HCT116 (cell line): ENCODE results near the gene TSPAN33. TPM values are rescaled to one million over a fixed set of nuclear protein-coding genes. Genes with fewer than 3 reads are reported as not detected.

Source experiments
- ATAC-seq: fragments of 200-7000 bp; cut with Tn5 transposase; 2 replicates; pipeline ENCODE4 v1.9.1; 2020; ENCODE audit warnings: mild to moderate bottlenecking, moderate library complexity
- BruUV-seq: library from RNA; stranded (reverse); fragments of 400-500 nt; replicated peaks from 2 replicates; lab custom pipeline; 2021; lab: Mats Ljungman, UMichigan
- CTCF ChIA-PET: fragments of 300-600 bp; sonication (Branson Sonifier 250); formaldehyde crosslinking; loops from one replicate; lab custom pipeline; 2021; ENCODE audit warnings: antibody characterized with exemption; lab: Charles Lee
- POLR2A ChIA-PET: fragments of 300-600, 350-600 bp; sonication (Branson Sonifier 250); formaldehyde crosslinking; loops from one replicate; lab custom pipeline; 2021; ENCODE audit warnings: antibody characterized with exemption; lab: Charles Lee
- RAD21 ChIA-PET, 2 experiments: fragments of 300-600 bp; sonication (Branson Sonifier 250); formaldehyde crosslinking; loops; one replicate each; lab custom pipeline; 2023; ENCODE audit warnings: low total read pairs in 2 of 2; ENCODE audit not compliant: uncharacterized antibody in 2 of 2, unreplicated experiment in 2 of 2, low non-redundant PET in 1 of 2; lab: Charles Lee
- DNase-seq: peaks from one replicate; pipeline ENCODE4 v3.0.0-alpha.2; 2010; ENCODE audit warnings: low read depth, low spot score
- H2AFZ ChIP-seq: fragments of 200-600 bp; shearing (Covaris generic), sonication (generic); 2 replicates; pipeline ENCODE4 v1.6.1; 2017; ENCODE audit warnings: low read depth, mixed run types, mixed read lengths, antibody characterized with exemption, low read length; ENCODE audit not compliant: poor library complexity, severe bottlenecking
- H3K27ac ChIP-seq: 2 replicates; pipeline ENCODE4 v1.5.1; 2012; ENCODE audit warnings: low read depth, low read length
- H3K27me3 ChIP-seq: fragments of 200-600 bp; sonication (generic); 2 replicates; pipeline ENCODE4 v1.6.1; 2016; ENCODE audit warnings: mixed run types, low read length, mixed read lengths; ENCODE audit not compliant: insufficient read depth
- H3K36me3 ChIP-seq, 2 experiments: fragments of 200-500 bp in 1 of 2; fragments of 200-600 bp in 1 of 2; sonication (Bioruptor generic) in 1 of 2; sonication (generic) in 1 of 2; 2 replicates each; pipeline versions ENCODE4 v1.5.1 to v1.6.1; 2014 to 2016; ENCODE audit warnings: low read length in 2 of 2, inconsistent platforms in 1 of 2, mixed read lengths in 1 of 2, mixed run types in 1 of 2; ENCODE audit not compliant: insufficient read depth in 2 of 2, control insufficient read depth in 1 of 2
- H3K4me1 ChIP-seq, 2 experiments: fragments of 200-600 bp in 1 of 2; sonication (generic) in 1 of 2; 2 replicates each; pipeline versions ENCODE4 v1.5.1 to v1.6.1; 2012 to 2017; ENCODE audit warnings: low read length in 2 of 2, inconsistent platforms in 1 of 2, mild to moderate bottlenecking in 1 of 2, mixed read lengths in 1 of 2, mixed run types in 1 of 2, moderate library complexity in 1 of 2; ENCODE audit not compliant: insufficient read depth in 2 of 2, control insufficient read depth in 1 of 2
- H3K4me2 ChIP-seq: fragments of 200-600 bp; sonication (generic); 2 replicates; pipeline ENCODE4 v1.6.1; 2017; ENCODE audit warnings: mixed run types, low read length, mixed read lengths
- H3K4me3 ChIP-seq, 2 experiments: fragments of 200-600 bp in 1 of 2; sonication (generic) in 1 of 2; replicated peaks in 1 of 2; 2 replicates each; pipeline ENCODE4 v1.5.1; 2011 to 2016; ENCODE audit warnings: low read length in 2 of 2, control low read depth in 1 of 2, low read depth in 1 of 2, mild to moderate bottlenecking in 1 of 2, mixed read lengths in 1 of 2, mixed run types in 1 of 2
- H3K79me2 ChIP-seq: fragments of 200-600 bp; sonication (generic); 2 replicates; pipeline ENCODE4 v1.6.1; 2017; ENCODE audit warnings: mild to moderate bottlenecking, mixed run types, low read length, moderate library complexity, mixed read lengths; ENCODE audit not compliant: insufficient read depth
- H3K9ac ChIP-seq: fragments of 200-600 bp; sonication (generic); 2 replicates; pipeline ENCODE4 v1.6.1; 2016; ENCODE audit warnings: low read length, mixed read lengths
- H3K9me2 ChIP-seq: fragments of 200-600 bp; sonication (generic), shearing (Covaris generic); 2 replicates; pipeline ENCODE4 v1.6.1; 2017; ENCODE audit warnings: mixed run types, mild to moderate bottlenecking, moderate library complexity; ENCODE audit not compliant: insufficient read depth
- H3K9me3 ChIP-seq, 2 experiments: fragments of 200-500 bp in 1 of 2; fragments of 200-600 bp in 1 of 2; sonication (Bioruptor generic) in 1 of 2; sonication (generic) in 1 of 2; 2 replicates each; pipeline ENCODE4 v1.6.1; 2014 to 2017; ENCODE audit warnings: low read length in 2 of 2, mixed read lengths in 2 of 2, inconsistent platforms in 1 of 2, low read depth in 1 of 2, mild to moderate bottlenecking in 1 of 2, mixed run types in 1 of 2, moderate library complexity in 1 of 2; ENCODE audit not compliant: control insufficient read depth in 1 of 2, insufficient read depth in 1 of 2
- H4K20me1 ChIP-seq: fragments of 200-600 bp; sonication (generic), shearing (Covaris generic); 2 replicates; pipeline ENCODE4 v1.6.1; 2017; ENCODE audit warnings: mixed run types, mild to moderate bottlenecking, moderate library complexity; ENCODE audit not compliant: insufficient read depth
- CBX3 ChIP-seq: IDR thresholded peaks from 2 replicates; pipeline ENCODE4 v1.6.1; 2012; ENCODE audit warnings: low read depth
- CEBPB ChIP-seq: IDR thresholded peaks from 2 replicates; pipeline ENCODE4 v1.6.1; 2012; ENCODE audit warnings: low read depth
- CTCF ChIP-seq, 3 experiments: fragments of 200-600 bp in 1 of 3; sonication (generic) in 1 of 3; IDR thresholded peaks in 2 of 3; conservative IDR thresholded peaks in 1 of 3; 2 replicates each; pipeline ENCODE4 v1.5.1; 2012 to 2017; ENCODE audit warnings: low read depth in 2 of 3, low read length in 2 of 3, antibody characterized with exemption in 1 of 3, borderline replicate concordance in 1 of 3, control low read depth in 1 of 3, mild to moderate bottlenecking in 1 of 3, mixed read lengths in 1 of 3, mixed run types in 1 of 3, moderate library complexity in 1 of 3; ENCODE audit not compliant: insufficient read depth in 1 of 3
- EGR1 ChIP-seq: IDR thresholded peaks from 2 replicates; pipeline ENCODE4 v1.6.1; 2012; ENCODE audit warnings: low read depth
- EZH2phosphoT487 ChIP-seq: fragments of 200-600 bp; IDR thresholded peaks from 2 replicates; pipeline ENCODE4 v1.6.1; 2018; ENCODE audit warnings: antibody characterized with exemption, borderline replicate concordance
- FOSL1 ChIP-seq: IDR thresholded peaks from 2 replicates; pipeline ENCODE4 v1.6.1; 2012; ENCODE audit warnings: low read depth
- JUND ChIP-seq: IDR thresholded peaks from 2 replicates; pipeline ENCODE4 v1.6.1; 2012
- MAX ChIP-seq: IDR thresholded peaks from 2 replicates; pipeline ENCODE4 v1.6.1; 2012
- POLR2A ChIP-seq: IDR thresholded peaks from 2 replicates; pipeline ENCODE4 v1.7.0; 2011; ENCODE audit warnings: borderline replicate concordance; ENCODE audit not compliant: insufficient read depth, insufficient read length; ENCODE audit errors: extremely low read depth
- POLR2AphosphoS5 ChIP-seq: IDR thresholded peaks from 2 replicates; pipeline ENCODE4 v1.6.1; 2011; ENCODE audit warnings: mild to moderate bottlenecking, low read depth, low read length, moderate library complexity
- RAD21 ChIP-seq: IDR thresholded peaks from 2 replicates; pipeline ENCODE4 v1.6.1; 2012; ENCODE audit warnings: low read depth, mild to moderate bottlenecking
- SIN3A ChIP-seq: IDR thresholded peaks from 2 replicates; pipeline ENCODE4 v1.6.1; 2012; ENCODE audit warnings: low read depth
- SP1 ChIP-seq: IDR thresholded peaks from 2 replicates; pipeline ENCODE4 v1.6.1; 2012; ENCODE audit warnings: low read depth
- SRF ChIP-seq: IDR thresholded peaks from 2 replicates; pipeline ENCODE4 v1.6.1; 2012; ENCODE audit warnings: low read depth
- TCF7L2 ChIP-seq: IDR thresholded peaks from 2 replicates; pipeline ENCODE4 v1.7.0; 2011; ENCODE audit warnings: borderline replicate concordance, inconsistent platforms; ENCODE audit not compliant: insufficient read depth, insufficient read length; ENCODE audit errors: extremely low read depth
- ZFX ChIP-seq: fragments of 450-650 bp; IDR thresholded peaks from 2 replicates; pipeline ENCODE4 v1.6.1; 2017
- ZNF274 ChIP-seq: fragments of 200-500 bp; sonication (Bioruptor generic); IDR thresholded peaks from 2 replicates; pipeline ENCODE4 v1.6.1; 2014; ENCODE audit warnings: mild to moderate bottlenecking, low read depth, low read length, inconsistent platforms
- intact Hi-C: fragments of 100-400 bp; cut with micrococcal nuclease; formaldehyde crosslinking; loops from 2 replicates; pipeline ENCODE4 v1.10.0; 2022
- total RNA-seq: library from RNA; stranded (reverse); gene quantifications from one replicate; pipeline ENCODE4 v1.2.1, GENCODE V29; 2021; ENCODE audit not compliant: unreplicated experiment
- TF ChIP-seq, protein P1 (sequence below): IDR thresholded peaks from 2 replicates; pipeline ENCODE4 v1.6.1; 2012
- TF ChIP-seq, protein P2 (sequence below): IDR thresholded peaks from 2 replicates; pipeline ENCODE4 v1.6.1; 2012; ENCODE audit warnings: low read depth
- TF ChIP-seq, protein P3 (sequence below): IDR thresholded peaks from 2 replicates; pipeline ENCODE4 v1.6.1; 2011; ENCODE audit warnings: mild to moderate bottlenecking, low read length, moderate library complexity; ENCODE audit not compliant: insufficient replicate concordance; ENCODE audit errors: extremely low read depth

The TSPAN33 gene
- total RNA-seq, 1 experiment from 2014 or later, result 22.2 TPM

DNA sequence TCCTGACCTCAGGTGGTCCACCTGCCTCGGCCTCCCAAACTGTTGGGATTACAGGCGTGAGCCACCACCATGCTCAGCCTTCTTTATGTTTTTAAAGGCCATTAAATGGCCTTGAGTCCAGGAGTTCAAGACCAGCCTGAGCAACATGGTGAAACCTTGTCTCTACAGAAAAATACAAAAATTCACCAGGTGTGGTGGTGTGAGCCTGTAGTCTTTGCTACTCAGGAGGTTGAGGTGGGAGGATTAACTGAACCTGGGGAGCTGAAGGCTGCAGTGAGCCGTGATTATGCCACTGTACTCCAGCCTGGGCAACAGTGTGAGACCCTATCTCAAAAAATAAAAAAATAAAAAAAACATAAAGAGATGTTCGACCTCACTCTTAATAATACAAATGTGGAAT, 54.9 kb downstream of the TSPAN33 start:
- ChIA-PET POLR2A (no interaction called here), CTCF (no interaction called here), RAD21 (no interaction called here)
- BruUV-seq, result no TSS peak
- no peak for TF ChIP-seq RAD21
- TF ChIP-seq EZH2phosphoT487, result no peak
- TF ChIP-seq, protein P1, sequence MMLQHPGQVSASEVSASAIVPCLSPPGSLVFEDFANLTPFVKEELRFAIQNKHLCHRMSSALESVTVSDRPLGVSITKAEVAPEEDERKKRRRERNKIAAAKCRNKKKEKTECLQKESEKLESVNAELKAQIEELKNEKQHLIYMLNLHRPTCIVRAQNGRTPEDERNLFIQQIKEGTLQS, result no peak
- no peak for TF ChIP-seq ZNF274
- no peak for TF ChIP-seq JUND
- TF ChIP-seq POLR2A, result no peak
- no peak for TF ChIP-seq CEBPB
- TF ChIP-seq, protein P2, sequence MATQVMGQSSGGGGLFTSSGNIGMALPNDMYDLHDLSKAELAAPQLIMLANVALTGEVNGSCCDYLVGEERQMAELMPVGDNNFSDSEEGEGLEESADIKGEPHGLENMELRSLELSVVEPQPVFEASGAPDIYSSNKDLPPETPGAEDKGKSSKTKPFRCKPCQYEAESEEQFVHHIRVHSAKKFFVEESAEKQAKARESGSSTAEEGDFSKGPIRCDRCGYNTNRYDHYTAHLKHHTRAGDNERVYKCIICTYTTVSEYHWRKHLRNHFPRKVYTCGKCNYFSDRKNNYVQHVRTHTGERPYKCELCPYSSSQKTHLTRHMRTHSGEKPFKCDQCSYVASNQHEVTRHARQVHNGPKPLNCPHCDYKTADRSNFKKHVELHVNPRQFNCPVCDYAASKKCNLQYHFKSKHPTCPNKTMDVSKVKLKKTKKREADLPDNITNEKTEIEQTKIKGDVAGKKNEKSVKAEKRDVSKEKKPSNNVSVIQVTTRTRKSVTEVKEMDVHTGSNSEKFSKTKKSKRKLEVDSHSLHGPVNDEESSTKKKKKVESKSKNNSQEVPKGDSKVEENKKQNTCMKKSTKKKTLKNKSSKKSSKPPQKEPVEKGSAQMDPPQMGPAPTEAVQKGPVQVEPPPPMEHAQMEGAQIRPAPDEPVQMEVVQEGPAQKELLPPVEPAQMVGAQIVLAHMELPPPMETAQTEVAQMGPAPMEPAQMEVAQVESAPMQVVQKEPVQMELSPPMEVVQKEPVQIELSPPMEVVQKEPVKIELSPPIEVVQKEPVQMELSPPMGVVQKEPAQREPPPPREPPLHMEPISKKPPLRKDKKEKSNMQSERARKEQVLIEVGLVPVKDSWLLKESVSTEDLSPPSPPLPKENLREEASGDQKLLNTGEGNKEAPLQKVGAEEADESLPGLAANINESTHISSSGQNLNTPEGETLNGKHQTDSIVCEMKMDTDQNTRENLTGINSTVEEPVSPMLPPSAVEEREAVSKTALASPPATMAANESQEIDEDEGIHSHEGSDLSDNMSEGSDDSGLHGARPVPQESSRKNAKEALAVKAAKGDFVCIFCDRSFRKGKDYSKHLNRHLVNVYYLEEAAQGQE, result no peak
- no peak for TF ChIP-seq EGR1
- no peak for TF ChIP-seq FOSL1
- TF ChIP-seq CBX3, result no peak
- no peak for TF ChIP-seq ZFX
- TF ChIP-seq SRF, result no peak
- TF ChIP-seq MAX, result no peak
- TF ChIP-seq, protein P3, sequence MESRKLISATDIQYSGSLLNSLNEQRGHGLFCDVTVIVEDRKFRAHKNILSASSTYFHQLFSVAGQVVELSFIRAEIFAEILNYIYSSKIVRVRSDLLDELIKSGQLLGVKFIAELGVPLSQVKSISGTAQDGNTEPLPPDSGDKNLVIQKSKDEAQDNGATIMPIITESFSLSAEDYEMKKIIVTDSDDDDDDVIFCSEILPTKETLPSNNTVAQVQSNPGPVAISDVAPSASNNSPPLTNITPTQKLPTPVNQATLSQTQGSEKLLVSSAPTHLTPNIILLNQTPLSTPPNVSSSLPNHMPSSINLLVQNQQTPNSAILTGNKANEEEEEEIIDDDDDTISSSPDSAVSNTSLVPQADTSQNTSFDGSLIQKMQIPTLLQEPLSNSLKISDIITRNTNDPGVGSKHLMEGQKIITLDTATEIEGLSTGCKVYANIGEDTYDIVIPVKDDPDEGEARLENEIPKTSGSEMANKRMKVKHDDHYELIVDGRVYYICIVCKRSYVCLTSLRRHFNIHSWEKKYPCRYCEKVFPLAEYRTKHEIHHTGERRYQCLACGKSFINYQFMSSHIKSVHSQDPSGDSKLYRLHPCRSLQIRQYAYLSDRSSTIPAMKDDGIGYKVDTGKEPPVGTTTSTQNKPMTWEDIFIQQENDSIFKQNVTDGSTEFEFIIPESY, result no peak
- TF ChIP-seq SIN3A, result no peak
- no peak for TF ChIP-seq TCF7L2
- no peak for TF ChIP-seq CTCF (IDR thresholded peaks at IDR 0.05 in 2 of 3, conservative IDR thresholded peaks at IDR 0.05 in 1 of 3; ENCODE audit: borderline replicate concordance in 1 of 3, insufficient read depth in 1 of 3, low read depth in 2 of 3, low read length in 2 of 3)
- no peak for TF ChIP-seq SP1
- TF ChIP-seq POLR2AphosphoS5, result no peak
- no peak overlapping the region for H2AFZ ChIP-seq
- H4K20me1 ChIP-seq, result no peaks in the 10 kb centered on the region
- H3K4me2 ChIP-seq, result no peak overlapping the region
- no peaks in the 10 kb centered on the region for H3K4me1 ChIP-seq
- no peaks in the 10 kb centered on the region for H3K27me3 ChIP-seq
- no peaks in the 10 kb centered on the region for H3K36me3 ChIP-seq
- no peak overlapping the region for H3K27ac ChIP-seq
- no peaks in the 10 kb centered on the region for H3K79me2 ChIP-seq
- no peak for ATAC-seq
- no peaks in the 10 kb centered on the region for H3K9me3 ChIP-seq
- no peak overlapping the region for H3K9ac ChIP-seq
- no peak for DNase-seq
- intact Hi-C loops, result no loop called here
- no peak overlapping the region for H3K4me3 ChIP-seq
- H3K9me2 ChIP-seq, result no peaks in the 10 kb centered on the region; the same call in 1 of the 2 replicates
